ENCODE measurements around the gene ANKRD12.

Gene ANKRD12

DNA sequence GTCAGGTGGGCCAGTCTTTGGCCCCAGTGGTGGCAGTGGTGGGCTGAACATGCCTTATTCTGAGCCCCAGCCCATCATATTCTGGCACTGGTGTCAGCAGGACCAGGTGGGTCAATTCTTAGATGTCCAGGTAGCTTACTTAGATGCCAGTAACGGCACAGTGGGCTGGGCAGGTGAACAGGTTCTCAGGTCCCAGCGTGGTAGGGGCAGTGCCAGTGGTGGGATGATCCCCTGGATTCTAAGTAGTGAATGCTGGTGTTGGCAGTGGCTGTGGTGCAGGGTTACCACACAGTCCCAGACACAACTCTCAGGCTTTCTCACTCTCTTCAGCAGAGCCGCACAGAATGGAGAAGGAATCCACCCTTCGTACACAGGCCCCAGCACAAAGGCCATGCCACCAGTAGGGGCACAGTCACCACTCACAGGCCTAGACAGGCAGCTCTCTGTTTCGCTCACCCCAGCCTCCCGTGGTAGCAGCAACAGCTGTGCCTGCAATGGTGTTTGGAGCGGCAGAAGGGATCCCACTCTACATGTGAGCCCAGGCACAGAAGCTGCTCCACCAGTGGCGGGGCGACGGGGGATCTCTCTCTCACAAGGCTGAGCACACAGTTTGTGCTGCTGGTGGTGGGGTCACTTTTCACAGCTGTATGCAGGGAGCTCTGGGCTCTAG, 97.3 kb downstream of the ANKRD12 start:
- H3K4me1 ChIP-seq (ENCODE audit: insufficient read depth, low read length, severe bottlenecking) = no peaks in the 10 kb centered on the region
- H3K9me2 ChIP-seq (ENCODE audit: low read depth, low read length) = no peaks in the 10 kb centered on the region
- no peak overlapping the region for H3K27ac ChIP-seq (ENCODE audit: low read depth, low read length, poor library complexity, severe bottlenecking)
- H3K4me2 ChIP-seq (ENCODE audit: low read length) = no peak overlapping the region
- H3K9ac ChIP-seq (ENCODE audit: low read length) = no peak overlapping the region
- H3K79me2 ChIP-seq (ENCODE audit: insufficient read depth, low read length) = peaks cover 7% of the 10 kb centered on the region; the same call in 1 of the 2 replicates
- H3K4me3 ChIP-seq (ENCODE audit: low read depth, low read length, poor library complexity, severe bottlenecking) = no peak overlapping the region
- H4K20me1 ChIP-seq (ENCODE audit: insufficient read depth, low read length) = no peaks in the 10 kb centered on the region
- H3K9me3 ChIP-seq (ENCODE audit: low read length) = peaks cover 15% of the 10 kb centered on the region
- TF ChIP-seq EZH2 (IDR thresholded peaks at IDR 0.05; ENCODE audit: borderline replicate concordance, low read length) = no peak
- TF ChIP-seq, protein P1, sequence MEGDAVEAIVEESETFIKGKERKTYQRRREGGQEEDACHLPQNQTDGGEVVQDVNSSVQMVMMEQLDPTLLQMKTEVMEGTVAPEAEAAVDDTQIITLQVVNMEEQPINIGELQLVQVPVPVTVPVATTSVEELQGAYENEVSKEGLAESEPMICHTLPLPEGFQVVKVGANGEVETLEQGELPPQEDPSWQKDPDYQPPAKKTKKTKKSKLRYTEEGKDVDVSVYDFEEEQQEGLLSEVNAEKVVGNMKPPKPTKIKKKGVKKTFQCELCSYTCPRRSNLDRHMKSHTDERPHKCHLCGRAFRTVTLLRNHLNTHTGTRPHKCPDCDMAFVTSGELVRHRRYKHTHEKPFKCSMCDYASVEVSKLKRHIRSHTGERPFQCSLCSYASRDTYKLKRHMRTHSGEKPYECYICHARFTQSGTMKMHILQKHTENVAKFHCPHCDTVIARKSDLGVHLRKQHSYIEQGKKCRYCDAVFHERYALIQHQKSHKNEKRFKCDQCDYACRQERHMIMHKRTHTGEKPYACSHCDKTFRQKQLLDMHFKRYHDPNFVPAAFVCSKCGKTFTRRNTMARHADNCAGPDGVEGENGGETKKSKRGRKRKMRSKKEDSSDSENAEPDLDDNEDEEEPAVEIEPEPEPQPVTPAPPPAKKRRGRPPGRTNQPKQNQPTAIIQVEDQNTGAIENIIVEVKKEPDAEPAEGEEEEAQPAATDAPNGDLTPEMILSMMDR (IDR thresholded peaks at IDR 0.05; ENCODE audit: low read length) = no peak
- H3K36me3 ChIP-seq (ENCODE audit: insufficient read depth, low read length) = peaks cover 68% of the 10 kb centered on the region
- H3K27me3 ChIP-seq (ENCODE audit: insufficient read depth, low read length) = no peaks in the 10 kb centered on the region
- H3F3A ChIP-seq (ENCODE audit: insufficient read depth, low read length) = no peaks in the 10 kb centered on the region
- no peak overlapping the region for H2AFZ ChIP-seq (ENCODE audit: low read length)

GRCh38 chr18:9234528-9234927, 97.9 kb downstream of the ANKRD12 start:
- Histone ChIP-seq H3K27ac (ENCODE audit: low read depth, low read length, poor library complexity, severe bottlenecking) (no peak overlapping the region), H4K20me1 (ENCODE audit: insufficient read depth, low read length) (no peaks in the 10 kb centered on the region), H2AFZ (ENCODE audit: low read length) (no peak overlapping the region), H3K9ac (ENCODE audit: low read length) (no peak overlapping the region), H3K9me3 (ENCODE audit: low read length) (peaks cover 15% of the 10 kb centered on the region), H3K27me3 (ENCODE audit: insufficient read depth, low read length) (no peaks in the 10 kb centered on the region), H3K79me2 (ENCODE audit: insufficient read depth, low read length) (peaks cover 3% of the 10 kb centered on the region; the same call in 1 of the 2 replicates), H3K4me2 (ENCODE audit: low read length) (no peak overlapping the region), H3K9me2 (ENCODE audit: low read depth, low read length) (no peaks in the 10 kb centered on the region), H3F3A (ENCODE audit: insufficient read depth, low read length) (no peaks in the 10 kb centered on the region), H3K4me3 (ENCODE audit: low read depth, low read length, poor library complexity, severe bottlenecking) (no peak overlapping the region), H3K36me3 (ENCODE audit: insufficient read depth, low read length) (peaks cover 61% of the 10 kb centered on the region), H3K4me1 (ENCODE audit: insufficient read depth, low read length, severe bottlenecking) (no peaks in the 10 kb centered on the region)
- TF ChIP-seq, protein P1 (IDR thresholded peaks at IDR 0.05; ENCODE audit: low read length) = no peak
- TF ChIP-seq EZH2 (IDR thresholded peaks at IDR 0.05; ENCODE audit: borderline replicate concordance, low read length) = no peak

DNA sequence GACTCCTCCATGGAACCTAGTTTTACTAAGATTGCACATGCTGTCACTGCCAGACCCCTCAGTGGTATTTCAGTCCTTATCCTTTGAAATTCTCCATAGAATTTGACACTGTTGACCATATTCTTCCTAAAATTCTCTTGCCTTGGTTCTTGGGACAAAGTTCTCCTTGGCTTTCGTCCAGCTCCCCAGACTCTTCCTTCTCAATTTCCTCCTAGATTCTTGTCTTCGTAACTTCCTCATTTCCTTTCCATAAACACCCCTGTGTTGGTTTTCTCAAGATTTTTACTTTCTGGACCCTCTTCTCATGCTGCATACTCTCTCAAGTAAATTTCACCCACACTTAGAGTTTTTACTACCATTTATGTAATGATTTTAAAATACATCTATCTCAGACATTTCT, 101.4 kb downstream of the ANKRD12 start:
- no peak for TF ChIP-seq EZH2 (IDR thresholded peaks at IDR 0.05; ENCODE audit: borderline replicate concordance, low read length)
- TF ChIP-seq, protein P1 (IDR thresholded peaks at IDR 0.05; ENCODE audit: low read length) = no peak
- H3K9me2 ChIP-seq (ENCODE audit: low read depth, low read length) = no peaks in the 10 kb centered on the region
- H3K27me3 ChIP-seq (ENCODE audit: insufficient read depth, low read length) = no peaks in the 10 kb centered on the region
- no peaks in the 10 kb centered on the region for H3F3A ChIP-seq (ENCODE audit: insufficient read depth, low read length)
- no peaks in the 10 kb centered on the region for H3K4me1 ChIP-seq (ENCODE audit: insufficient read depth, low read length, severe bottlenecking)
- H3K9ac ChIP-seq (ENCODE audit: low read length) = no peak overlapping the region
- H3K4me3 ChIP-seq (ENCODE audit: low read depth, low read length, poor library complexity, severe bottlenecking) = no peak overlapping the region
- peaks cover 40% of the 10 kb centered on the region for H3K36me3 ChIP-seq (ENCODE audit: insufficient read depth, low read length)
- H2AFZ ChIP-seq (ENCODE audit: low read length) = no peak overlapping the region
- H3K4me2 ChIP-seq (ENCODE audit: low read length) = no peak overlapping the region
- no peaks in the 10 kb centered on the region for H3K79me2 ChIP-seq (ENCODE audit: insufficient read depth, low read length)
- no peaks in the 10 kb centered on the region for H4K20me1 ChIP-seq (ENCODE audit: insufficient read depth, low read length)
- no peak overlapping the region for H3K27ac ChIP-seq (ENCODE audit: low read depth, low read length, poor library complexity, severe bottlenecking)
- H3K9me3 ChIP-seq (ENCODE audit: low read length) = peaks cover under 1% of the 10 kb centered on the region; the same call in 1 of the 2 replicates

Measured in OCI-LY1 (cell line).